Measurements from ENCODE around the gene ZBED4.

ZBED4 gene

DNA sequence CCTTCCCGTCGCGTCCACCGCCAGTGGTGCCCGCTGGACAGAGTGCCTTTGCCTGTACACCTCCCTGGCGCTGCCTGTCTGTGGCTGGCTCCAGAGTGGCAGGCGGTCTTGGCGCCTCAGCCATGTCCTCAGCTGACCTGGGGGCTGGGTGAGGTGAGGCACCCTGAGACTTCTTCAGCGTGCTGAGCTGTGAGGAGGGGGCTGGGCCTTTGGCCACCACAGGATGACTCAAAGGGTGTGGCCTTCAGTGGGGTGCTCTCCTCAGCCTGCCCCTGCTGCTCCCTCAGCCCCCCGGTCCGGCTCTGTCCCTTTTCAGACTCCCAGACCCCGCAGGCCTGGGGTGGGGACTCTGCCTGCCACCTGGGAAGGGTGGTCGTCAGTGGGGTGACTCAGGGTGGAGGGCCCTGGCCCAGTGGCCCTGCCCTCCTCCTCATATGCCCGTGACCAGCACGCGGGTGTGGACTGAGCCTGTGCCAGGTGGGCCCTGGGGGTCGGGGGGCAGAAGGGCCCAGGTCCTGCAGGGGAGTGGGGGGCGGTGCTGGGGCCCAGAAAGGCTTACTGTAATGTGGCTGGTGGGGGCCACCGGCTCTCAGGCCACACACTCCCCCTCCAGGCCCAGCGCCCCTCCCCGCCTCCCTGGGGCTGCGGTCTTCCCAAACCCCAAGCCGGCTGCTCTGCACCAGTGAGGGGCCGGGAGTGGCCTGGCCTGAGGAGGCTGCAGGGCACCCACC is 80.7 kb downstream of the ZBED4 start:
- Histone ChIP-seq H3K36me3 (ENCODE audit: control insufficient read depth, insufficient read depth, low read length) (no peaks in the 10 kb centered on the region), H3K4me3 (replicated peaks; ENCODE audit: low read depth, low read length) (peak overlapping the region; percentile 73), H3K27me3 (replicated peaks; ENCODE audit: control insufficient read depth, insufficient read depth, low read length) (no peaks in the 10 kb centered on the region)
- TF ChIP-seq, protein P1, sequence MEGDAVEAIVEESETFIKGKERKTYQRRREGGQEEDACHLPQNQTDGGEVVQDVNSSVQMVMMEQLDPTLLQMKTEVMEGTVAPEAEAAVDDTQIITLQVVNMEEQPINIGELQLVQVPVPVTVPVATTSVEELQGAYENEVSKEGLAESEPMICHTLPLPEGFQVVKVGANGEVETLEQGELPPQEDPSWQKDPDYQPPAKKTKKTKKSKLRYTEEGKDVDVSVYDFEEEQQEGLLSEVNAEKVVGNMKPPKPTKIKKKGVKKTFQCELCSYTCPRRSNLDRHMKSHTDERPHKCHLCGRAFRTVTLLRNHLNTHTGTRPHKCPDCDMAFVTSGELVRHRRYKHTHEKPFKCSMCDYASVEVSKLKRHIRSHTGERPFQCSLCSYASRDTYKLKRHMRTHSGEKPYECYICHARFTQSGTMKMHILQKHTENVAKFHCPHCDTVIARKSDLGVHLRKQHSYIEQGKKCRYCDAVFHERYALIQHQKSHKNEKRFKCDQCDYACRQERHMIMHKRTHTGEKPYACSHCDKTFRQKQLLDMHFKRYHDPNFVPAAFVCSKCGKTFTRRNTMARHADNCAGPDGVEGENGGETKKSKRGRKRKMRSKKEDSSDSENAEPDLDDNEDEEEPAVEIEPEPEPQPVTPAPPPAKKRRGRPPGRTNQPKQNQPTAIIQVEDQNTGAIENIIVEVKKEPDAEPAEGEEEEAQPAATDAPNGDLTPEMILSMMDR (IDR thresholded peaks at IDR 0.05; ENCODE audit: insufficient read depth, low read length, poor library complexity, severe bottlenecking), result no peak
- DNase-seq (ENCODE audit: extremely low read depth, insufficient read length), result no peak

DNA sequence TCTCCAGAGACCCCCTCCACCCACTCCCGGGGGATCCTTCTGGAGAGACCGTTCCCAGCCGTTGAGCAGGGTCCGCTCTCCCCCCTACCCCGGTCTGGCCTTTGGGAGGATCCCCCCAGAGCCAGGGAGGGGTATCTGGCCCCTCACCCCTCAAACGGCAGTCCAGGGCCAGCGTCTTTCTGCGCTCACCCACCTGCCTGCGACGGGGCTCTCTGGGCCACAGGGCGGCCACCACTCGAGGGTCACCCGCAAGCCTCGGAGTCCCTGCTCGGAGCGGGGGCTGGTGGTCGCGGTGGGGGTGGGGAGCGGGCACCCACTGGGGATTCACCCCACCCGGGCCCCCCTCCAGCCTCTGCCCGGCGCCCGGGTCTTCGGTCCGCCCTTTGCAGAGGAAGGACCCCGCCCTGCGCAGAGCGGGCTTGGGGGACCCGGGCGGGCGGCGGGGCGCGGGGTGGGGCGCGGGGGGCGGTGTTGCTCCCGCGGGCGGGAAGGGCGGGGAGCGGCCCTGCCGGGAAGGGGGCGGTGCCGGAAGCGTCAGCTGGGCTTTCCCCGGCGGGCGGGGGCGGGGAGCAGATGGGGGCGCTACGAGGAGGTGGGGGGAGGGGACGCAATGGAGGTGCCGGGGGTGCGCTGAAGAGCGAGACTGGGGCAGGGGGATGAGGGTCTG is 81.4 kb downstream of the ZBED4 start:
- H3K36me3 ChIP-seq (ENCODE audit: control insufficient read depth, insufficient read depth, low read length), result no peaks in the 10 kb centered on the region
- peak; percentile 82 for DNase-seq (ENCODE audit: extremely low read depth, insufficient read length)
- no peaks in the 10 kb centered on the region for H3K27me3 ChIP-seq (replicated peaks; ENCODE audit: control insufficient read depth, insufficient read depth, low read length)
- TF ChIP-seq, protein P1 (IDR thresholded peaks at IDR 0.05; ENCODE audit: insufficient read depth, low read length, poor library complexity, severe bottlenecking), result no peak
- peak overlapping the region; percentile 73 for H3K4me3 ChIP-seq (replicated peaks; ENCODE audit: low read depth, low read length)

DNA sequence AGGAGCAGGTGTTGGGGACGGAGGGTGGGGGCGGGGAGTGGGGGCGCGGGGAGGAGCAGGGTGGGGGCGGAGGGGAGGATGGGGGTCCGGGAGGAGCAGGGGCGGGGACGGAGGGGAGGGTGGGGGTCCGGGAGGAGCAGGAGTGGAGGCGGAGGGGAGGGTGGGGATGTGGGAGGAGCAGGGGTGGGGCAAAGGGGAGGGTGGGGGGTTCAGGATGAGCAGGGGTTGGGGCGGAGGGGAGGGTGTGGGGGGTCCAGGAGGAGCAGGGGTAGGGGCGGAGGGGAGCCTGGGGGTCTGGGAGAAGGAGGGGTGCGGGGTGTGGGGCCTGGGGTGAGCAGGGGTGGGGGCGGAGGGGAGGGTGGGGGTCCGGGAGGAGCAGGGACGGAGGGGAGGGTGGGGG is 81.9 kb downstream of the ZBED4 start:
- Histone ChIP-seq H3K4me3 (replicated peaks; ENCODE audit: low read depth, low read length) (peak overlapping the region; percentile 73), H3K36me3 (ENCODE audit: control insufficient read depth, insufficient read depth, low read length) (no peaks in the 10 kb centered on the region), H3K27me3 (replicated peaks; ENCODE audit: control insufficient read depth, insufficient read depth, low read length) (no peaks in the 10 kb centered on the region)
- DNase-seq (ENCODE audit: extremely low read depth, insufficient read length), result no peak
- TF ChIP-seq, protein P1 (IDR thresholded peaks at IDR 0.05; ENCODE audit: insufficient read depth, low read length, poor library complexity, severe bottlenecking), result no peak

DNA sequence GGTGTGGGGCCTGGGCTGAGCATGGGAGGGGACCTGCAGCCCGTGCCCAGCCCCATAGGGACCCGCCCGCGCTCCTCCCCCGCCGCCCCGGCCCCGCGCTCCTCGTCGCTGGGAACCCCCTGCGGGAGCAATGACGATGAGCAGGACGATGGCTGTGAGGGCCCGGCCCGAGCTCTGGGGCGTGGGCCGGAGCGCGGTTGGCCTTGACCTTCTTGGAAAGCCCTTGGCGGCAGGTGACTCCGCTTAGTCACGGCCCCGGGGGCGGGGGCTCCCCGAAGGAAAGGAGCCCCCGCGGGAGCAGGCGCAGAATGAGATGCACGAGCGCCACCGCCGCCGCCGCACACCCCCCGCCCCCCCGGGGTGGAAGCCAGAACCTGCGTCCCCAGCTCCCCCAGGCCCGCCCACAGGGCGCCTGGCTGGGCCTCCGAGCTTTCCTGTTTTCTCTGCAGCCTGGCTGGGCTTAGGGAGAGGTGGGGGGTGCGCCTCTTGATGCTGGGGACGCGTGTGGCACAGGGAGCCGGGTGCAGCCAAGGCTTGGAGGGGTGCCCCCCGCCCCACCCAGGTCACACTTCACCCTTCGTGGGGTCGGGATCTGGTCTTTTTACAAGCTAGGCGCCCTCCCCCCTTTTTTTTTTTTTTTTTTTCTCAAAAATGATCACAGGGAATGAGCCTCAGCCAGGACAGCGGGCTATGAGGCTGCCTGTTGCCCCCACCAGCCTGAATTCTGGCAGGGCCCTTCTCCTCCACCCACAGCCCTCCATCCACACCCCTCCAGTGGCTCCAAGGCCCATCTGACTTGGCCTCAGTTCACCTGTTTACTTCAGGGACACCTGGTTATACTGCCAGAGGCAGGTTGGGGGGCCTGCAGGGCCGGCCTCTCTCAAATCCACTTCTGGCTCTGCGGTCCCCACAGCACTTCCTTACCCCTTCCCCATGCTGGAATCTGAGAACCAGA is 82.7 kb downstream of the ZBED4 start:
- H3K27me3 ChIP-seq (replicated peaks; ENCODE audit: control insufficient read depth, insufficient read depth, low read length), result no peaks in the 10 kb centered on the region
- DNase-seq (ENCODE audit: extremely low read depth, insufficient read length), result peak; percentile 96
- TF ChIP-seq, protein P1 (IDR thresholded peaks at IDR 0.05; ENCODE audit: insufficient read depth, low read length, poor library complexity, severe bottlenecking), result peak; percentile 13
- H3K36me3 ChIP-seq (ENCODE audit: control insufficient read depth, insufficient read depth, low read length), result no peaks in the 10 kb centered on the region
- H3K4me3 ChIP-seq (replicated peaks; ENCODE audit: low read depth, low read length), result peak overlapping the region; percentile 73

DNA sequence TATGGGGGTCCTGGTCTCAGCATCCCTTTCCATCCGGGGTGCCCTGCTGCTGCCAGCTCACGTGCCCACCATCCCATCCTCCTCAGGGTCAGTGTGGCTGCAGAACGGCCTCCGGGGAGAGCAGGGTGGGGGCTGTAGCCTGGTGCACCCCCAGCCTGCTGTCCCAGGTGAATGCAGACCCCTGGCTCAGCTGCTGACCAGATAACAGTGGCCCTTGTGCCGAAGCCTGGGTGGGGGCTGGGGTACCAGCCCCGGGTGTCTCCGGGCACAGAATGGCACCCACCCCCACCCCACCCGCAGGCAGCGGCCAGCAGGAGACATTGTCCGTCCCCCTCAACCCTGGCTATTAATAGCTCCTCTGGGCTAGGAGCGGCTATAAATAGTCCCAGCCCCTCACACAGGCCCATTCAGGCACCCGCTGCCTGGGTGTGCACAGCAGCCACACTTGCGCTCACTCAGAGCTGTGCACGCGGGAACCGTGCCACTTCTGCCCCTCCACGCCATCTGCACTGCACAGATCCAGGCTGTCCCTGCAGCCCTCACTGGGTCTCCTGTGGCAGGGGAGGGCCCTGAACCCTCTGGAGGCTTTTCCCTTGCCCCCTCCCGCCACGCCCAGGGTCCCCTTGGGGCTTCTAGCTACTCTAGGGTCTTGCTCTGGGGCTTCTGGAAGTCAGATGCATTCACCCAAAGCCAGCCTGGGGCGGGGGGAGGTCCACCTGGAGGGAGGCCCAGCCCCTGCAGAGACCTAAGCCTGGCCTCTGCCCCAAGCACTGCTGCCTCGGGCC is 83.5 kb downstream of the ZBED4 start:
- H3K4me3 ChIP-seq (replicated peaks; ENCODE audit: low read depth, low read length), result no peak overlapping the region

More for the DNA sequence above, 83.5 kb downstream of the ZBED4 start:
- TF ChIP-seq, protein P1 (IDR thresholded peaks at IDR 0.05; ENCODE audit: insufficient read depth, low read length, poor library complexity, severe bottlenecking), result no peak
- Histone ChIP-seq H3K36me3 (ENCODE audit: control insufficient read depth, insufficient read depth, low read length) (no peaks in the 10 kb centered on the region), H3K27me3 (replicated peaks; ENCODE audit: control insufficient read depth, insufficient read depth, low read length) (no peaks in the 10 kb centered on the region)
- no peak for DNase-seq (ENCODE audit: extremely low read depth, insufficient read length)
